ENCODE results near the gene CAP1.

GRCh38 chr1:40036574-40036973 is 4.0 kb upstream of the CAP1 start:
- TF ChIP-seq EZH2 (IDR thresholded peaks at IDR 0.05; ENCODE audit: insufficient read depth, poor library complexity, severe bottlenecking) (no peak), EZH2phosphoT487 (IDR thresholded peaks at IDR 0.05; ENCODE audit: insufficient read depth, low read depth) (no peak)
